SU-DHL-6 (cell line): Measurements from ENCODE around the gene FPGT.

Experiments used
- EZH2phosphoT487 ChIP-seq: fragments of 200-600 bp; sonication (generic), shearing (Covaris generic); conservative IDR thresholded peaks from 2 replicates; pipeline ENCODE4 v1.6.1; 2018; ENCODE audit warnings: mild to moderate bottlenecking, antibody characterized with exemption, low read length, moderate library complexity, mixed read lengths
- TF ChIP-seq, protein P1 (sequence below): fragments of 200-600 bp; sonication (generic); IDR thresholded peaks from one replicate; pipeline ENCODE4 v1.5.1; 2017; ENCODE audit warnings: antibody characterized with exemption, mild to moderate bottlenecking, low read length, moderate library complexity; ENCODE audit not compliant: insufficient read depth, poor library complexity, severe bottlenecking

DNA sequence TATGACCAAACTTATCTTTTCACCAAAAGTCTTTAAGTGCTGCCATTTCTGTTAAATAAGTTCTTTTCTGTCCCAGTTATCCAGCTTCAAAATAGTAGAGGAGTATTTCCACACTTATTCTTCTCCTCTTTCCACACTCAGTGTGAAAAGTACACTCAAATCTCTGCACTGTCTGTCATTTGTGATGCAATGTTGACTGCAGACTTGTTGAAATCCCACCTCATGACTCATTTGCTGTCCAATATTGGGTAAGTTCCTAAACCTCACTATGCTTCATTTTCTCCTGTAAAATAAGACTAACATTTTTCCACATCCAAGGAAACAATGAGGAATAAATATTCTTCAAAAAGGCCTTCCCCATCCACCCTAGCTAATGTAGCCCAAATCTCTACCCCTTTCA is 17.6 kb upstream of the FPGT start:
- TF ChIP-seq, protein P1, sequence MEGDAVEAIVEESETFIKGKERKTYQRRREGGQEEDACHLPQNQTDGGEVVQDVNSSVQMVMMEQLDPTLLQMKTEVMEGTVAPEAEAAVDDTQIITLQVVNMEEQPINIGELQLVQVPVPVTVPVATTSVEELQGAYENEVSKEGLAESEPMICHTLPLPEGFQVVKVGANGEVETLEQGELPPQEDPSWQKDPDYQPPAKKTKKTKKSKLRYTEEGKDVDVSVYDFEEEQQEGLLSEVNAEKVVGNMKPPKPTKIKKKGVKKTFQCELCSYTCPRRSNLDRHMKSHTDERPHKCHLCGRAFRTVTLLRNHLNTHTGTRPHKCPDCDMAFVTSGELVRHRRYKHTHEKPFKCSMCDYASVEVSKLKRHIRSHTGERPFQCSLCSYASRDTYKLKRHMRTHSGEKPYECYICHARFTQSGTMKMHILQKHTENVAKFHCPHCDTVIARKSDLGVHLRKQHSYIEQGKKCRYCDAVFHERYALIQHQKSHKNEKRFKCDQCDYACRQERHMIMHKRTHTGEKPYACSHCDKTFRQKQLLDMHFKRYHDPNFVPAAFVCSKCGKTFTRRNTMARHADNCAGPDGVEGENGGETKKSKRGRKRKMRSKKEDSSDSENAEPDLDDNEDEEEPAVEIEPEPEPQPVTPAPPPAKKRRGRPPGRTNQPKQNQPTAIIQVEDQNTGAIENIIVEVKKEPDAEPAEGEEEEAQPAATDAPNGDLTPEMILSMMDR, result no peak
- no peak for TF ChIP-seq EZH2phosphoT487
